GM21447 (cell line): ENCODE results near the gene NFATC1.
"Not testable (repeated sequence)": the region's sequence is repeated elsewhere in the genome, so short reads cannot be mapped to it uniquely, and the experiment has no call there.

Experiments used
- ATAC-seq: cut with Tn5 transposase; IDR thresholded peaks from one replicate; pipeline ENCODE4 v1.9.1; 2021; ENCODE audit not compliant: unreplicated experiment

Gene NFATC1

GRCh38 chr18:79374408-79375171 is 21.1 kb upstream of the NFATC1 start:
- peak; percentile 76 for ATAC-seq

- no peak for ATAC-seq
Measured at GRCh38 chr18:79375441-79376154, 20.1 kb upstream of the NFATC1 start.

- ATAC-seq, result not testable (repeated sequence)
Measured at GRCh38 chr18:79376661-79377060, 19.1 kb upstream of the NFATC1 start.

- ATAC-seq, result no peak
Measured at GRCh38 chr18:79377187-79377891, 18.4 kb upstream of the NFATC1 start.

GRCh38 chr18:79378536-79379250 is 17.0 kb upstream of the NFATC1 start:
- peak; percentile 70 for ATAC-seq

- no peak for ATAC-seq
Measured at GRCh38 chr18:79379251-79379905, 16.4 kb upstream of the NFATC1 start.

- ATAC-seq, result no peak
Measured at GRCh38 chr18:79379931-79380815, 15.6 kb upstream of the NFATC1 start.

GRCh38 chr18:79380816-79381806 is 14.6 kb upstream of the NFATC1 start:
- ATAC-seq, result no peak

GRCh38 chr18:79381811-79382311 is 13.9 kb upstream of the NFATC1 start:
- ATAC-seq, result no peak

- no peak for ATAC-seq
Measured at GRCh38 chr18:79382681-79383387, 12.9 kb upstream of the NFATC1 start.

GRCh38 chr18:79383388-79384056 is 12.2 kb upstream of the NFATC1 start:
- ATAC-seq, result no peak

- no peak for ATAC-seq
Measured at GRCh38 chr18:79384151-79384807, 11.5 kb upstream of the NFATC1 start.

GRCh38 chr18:79384834-79385233 is 10.9 kb upstream of the NFATC1 start:
- no peak for ATAC-seq

GRCh38 chr18:79385326-79385707 is 10.4 kb upstream of the NFATC1 start:
- ATAC-seq, result no peak

GRCh38 chr18:79385708-79386341 is 9.9 kb upstream of the NFATC1 start:
- ATAC-seq, result no peak

- no peak for ATAC-seq
Measured at GRCh38 chr18:79386547-79386946, 9.2 kb upstream of the NFATC1 start.
